ENCODE measurements around the gene MAU2. TPM values are rescaled to one million over a fixed set of nuclear protein-coding genes. Genes with fewer than 3 reads are reported as not detected.

Gene MAU2
- total and polyA plus RNA-seq, 2 experiments from 2014 or later = 18.9 to 62.2 TPM

GRCh38 chr19:19296953-19297689, 23.5 kb upstream of the MAU2 start:
- Mint-ChIP-seq H3K27ac (no peak overlapping the region), H3K4me1 (no peaks in the 10 kb centered on the region), H3K4me3 (no peak overlapping the region), H3K36me3 (ENCODE audit: low read depth) (peaks cover 37% of the 10 kb centered on the region), H3K9me3 (no peaks in the 10 kb centered on the region), H3K27me3 (ENCODE audit: insufficient read depth, low read depth, poor library complexity) (peaks cover 9% of the 10 kb centered on the region)
- Histone ChIP-seq H3K79me2 (replicated peaks; ENCODE audit: insufficient read depth) (no peaks in the 10 kb centered on the region), H4K20me1 (replicated peaks; ENCODE audit: insufficient read depth) (no peaks in the 10 kb centered on the region), H3K4me1 (ENCODE audit: insufficient read depth) (no peaks in the 10 kb centered on the region), H3K36me3 (ENCODE audit: insufficient read depth) (peaks cover 13% of the 10 kb centered on the region), H3K4me3 (no peak overlapping the region), H3K9me2 (ENCODE audit: insufficient read depth) (no peaks in the 10 kb centered on the region), H3K4me2 (no peak overlapping the region), H2AFZ (no peak overlapping the region), H3K27ac (ENCODE audit: low read depth) (no peak overlapping the region), H3K27me3 (ENCODE audit: insufficient read depth) (no peaks in the 10 kb centered on the region), H3F3A (replicated peaks; ENCODE audit: low read depth) (no peaks in the 10 kb centered on the region)
- DNase-seq (ENCODE audit: low spot score) = no peak
- no peak for ATAC-seq
- TF ChIP-seq ZNF114 (CRISPR knock-in tag; IDR thresholded peaks at IDR 0.05) (no peak), ETS1 (IDR thresholded peaks at IDR 0.05) (no peak), EZH2phosphoT487 (IDR thresholded peaks at IDR 0.05; ENCODE audit: unreplicated experiment) (no peak), JUNB (IDR thresholded peaks at IDR 0.05; ENCODE audit: unreplicated experiment) (no peak), REST (IDR thresholded peaks at IDR 0.05; ENCODE audit: unreplicated experiment) (no peak), ZNF331 (CRISPR knock-in tag; IDR thresholded peaks at IDR 0.05; ENCODE audit: low read depth) (no peak), STAT1 (IDR thresholded peaks at IDR 0.05; ENCODE audit: unreplicated experiment) (no peak), CREB1 (CRISPR knock-in tag; IDR thresholded peaks at IDR 0.05; ENCODE audit: low read depth) (no peak), NANOG (IDR thresholded peaks at IDR 0.05; ENCODE audit: borderline replicate concordance) (no peak)
- TF ChIP-seq, protein P1, sequence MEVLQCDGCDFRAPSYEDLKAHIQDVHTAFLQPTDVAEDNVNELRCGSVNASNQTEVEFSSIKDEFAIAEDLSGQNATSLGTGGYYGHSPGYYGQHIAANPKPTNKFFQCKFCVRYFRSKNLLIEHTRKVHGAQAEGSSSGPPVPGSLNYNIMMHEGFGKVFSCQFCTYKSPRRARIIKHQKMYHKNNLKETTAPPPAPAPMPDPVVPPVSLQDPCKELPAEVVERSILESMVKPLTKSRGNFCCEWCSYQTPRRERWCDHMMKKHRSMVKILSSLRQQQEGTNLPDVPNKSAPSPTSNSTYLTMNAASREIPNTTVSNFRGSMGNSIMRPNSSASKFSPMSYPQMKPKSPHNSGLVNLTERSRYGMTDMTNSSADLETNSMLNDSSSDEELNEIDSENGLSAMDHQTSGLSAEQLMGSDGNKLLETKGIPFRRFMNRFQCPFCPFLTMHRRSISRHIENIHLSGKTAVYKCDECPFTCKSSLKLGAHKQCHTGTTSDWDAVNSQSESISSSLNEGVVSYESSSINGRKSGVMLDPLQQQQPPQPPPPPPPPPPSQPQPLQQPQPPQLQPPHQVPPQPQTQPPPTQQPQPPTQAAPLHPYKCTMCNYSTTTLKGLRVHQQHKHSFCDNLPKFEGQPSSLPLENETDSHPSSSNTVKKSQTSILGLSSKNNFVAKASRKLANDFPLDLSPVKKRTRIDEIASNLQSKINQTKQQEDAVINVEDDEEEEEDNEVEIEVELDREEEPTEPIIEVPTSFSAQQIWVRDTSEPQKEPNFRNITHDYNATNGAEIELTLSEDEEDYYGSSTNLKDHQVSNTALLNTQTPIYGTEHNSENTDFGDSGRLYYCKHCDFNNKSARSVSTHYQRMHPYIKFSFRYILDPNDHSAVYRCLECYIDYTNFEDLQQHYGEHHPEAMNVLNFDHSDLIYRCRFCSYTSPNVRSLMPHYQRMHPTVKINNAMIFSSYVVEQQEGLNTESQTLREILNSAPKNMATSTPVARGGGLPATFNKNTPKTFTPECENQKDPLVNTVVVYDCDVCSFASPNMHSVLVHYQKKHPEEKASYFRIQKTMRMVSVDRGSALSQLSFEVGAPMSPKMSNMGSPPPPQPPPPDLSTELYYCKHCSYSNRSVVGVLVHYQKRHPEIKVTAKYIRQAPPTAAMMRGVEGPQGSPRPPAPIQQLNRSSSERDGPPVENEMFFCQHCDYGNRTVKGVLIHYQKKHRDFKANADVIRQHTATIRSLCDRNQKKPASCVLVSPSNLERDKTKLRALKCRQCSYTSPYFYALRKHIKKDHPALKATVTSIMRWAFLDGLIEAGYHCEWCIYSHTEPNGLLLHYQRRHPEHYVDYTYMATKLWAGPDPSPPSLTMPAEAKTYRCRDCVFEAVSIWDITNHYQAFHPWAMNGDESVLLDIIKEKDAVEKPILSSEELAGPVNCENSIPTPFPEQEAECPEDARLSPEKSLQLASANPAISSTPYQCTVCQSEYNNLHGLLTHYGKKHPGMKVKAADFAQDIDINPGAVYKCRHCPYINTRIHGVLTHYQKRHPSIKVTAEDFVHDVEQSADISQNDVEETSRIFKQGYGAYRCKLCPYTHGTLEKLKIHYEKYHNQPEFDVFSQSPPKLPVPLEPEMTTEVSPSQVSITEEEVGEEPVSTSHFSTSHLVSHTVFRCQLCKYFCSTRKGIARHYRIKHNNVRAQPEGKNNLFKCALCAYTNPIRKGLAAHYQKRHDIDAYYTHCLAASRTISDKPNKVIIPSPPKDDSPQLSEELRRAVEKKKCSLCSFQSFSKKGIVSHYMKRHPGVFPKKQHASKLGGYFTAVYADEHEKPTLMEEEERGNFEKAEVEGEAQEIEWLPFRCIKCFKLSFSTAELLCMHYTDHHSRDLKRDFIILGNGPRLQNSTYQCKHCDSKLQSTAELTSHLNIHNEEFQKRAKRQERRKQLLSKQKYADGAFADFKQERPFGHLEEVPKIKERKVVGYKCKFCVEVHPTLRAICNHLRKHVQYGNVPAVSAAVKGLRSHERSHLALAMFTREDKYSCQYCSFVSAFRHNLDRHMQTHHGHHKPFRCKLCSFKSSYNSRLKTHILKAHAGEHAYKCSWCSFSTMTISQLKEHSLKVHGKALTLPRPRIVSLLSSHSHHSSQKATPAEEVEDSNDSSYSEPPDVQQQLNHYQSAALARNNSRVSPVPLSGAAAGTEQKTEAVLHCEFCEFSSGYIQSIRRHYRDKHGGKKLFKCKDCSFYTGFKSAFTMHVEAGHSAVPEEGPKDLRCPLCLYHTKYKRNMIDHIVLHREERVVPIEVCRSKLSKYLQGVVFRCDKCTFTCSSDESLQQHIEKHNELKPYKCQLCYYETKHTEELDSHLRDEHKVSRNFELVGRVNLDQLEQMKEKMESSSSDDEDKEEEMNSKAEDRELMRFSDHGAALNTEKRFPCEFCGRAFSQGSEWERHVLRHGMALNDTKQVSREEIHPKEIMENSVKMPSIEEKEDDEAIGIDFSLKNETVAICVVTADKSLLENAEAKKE (CRISPR knock-in tag; IDR thresholded peaks at IDR 0.05) = no peak
- TF ChIP-seq, protein P2, sequence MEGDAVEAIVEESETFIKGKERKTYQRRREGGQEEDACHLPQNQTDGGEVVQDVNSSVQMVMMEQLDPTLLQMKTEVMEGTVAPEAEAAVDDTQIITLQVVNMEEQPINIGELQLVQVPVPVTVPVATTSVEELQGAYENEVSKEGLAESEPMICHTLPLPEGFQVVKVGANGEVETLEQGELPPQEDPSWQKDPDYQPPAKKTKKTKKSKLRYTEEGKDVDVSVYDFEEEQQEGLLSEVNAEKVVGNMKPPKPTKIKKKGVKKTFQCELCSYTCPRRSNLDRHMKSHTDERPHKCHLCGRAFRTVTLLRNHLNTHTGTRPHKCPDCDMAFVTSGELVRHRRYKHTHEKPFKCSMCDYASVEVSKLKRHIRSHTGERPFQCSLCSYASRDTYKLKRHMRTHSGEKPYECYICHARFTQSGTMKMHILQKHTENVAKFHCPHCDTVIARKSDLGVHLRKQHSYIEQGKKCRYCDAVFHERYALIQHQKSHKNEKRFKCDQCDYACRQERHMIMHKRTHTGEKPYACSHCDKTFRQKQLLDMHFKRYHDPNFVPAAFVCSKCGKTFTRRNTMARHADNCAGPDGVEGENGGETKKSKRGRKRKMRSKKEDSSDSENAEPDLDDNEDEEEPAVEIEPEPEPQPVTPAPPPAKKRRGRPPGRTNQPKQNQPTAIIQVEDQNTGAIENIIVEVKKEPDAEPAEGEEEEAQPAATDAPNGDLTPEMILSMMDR (conservative IDR thresholded peaks at IDR 0.05; ENCODE audit: low read depth in 2 of 2) = no peak
